Endothelial cell of umbilical vein (primary cell): ENCODE measurements around the gene TCEA2. TPM values are rescaled to one million over a fixed set of nuclear protein-coding genes. Genes with fewer than 3 reads are reported as not detected.
A peak's percentile ranks its signal among the peaks of the same experiment; 100 is the strongest.

ENCODE experiments used
- BruUV-seq: library from RNA; stranded (reverse); fragments of 400-500 nt; replicated peaks from 2 replicates; lab custom pipeline; 2021; lab: Mats Ljungman, UMichigan
- CTCF ChIA-PET: fragments of 300-600, 350-600 bp; sonication (Branson Sonifier 250); formaldehyde crosslinking; loops from one replicate; lab custom pipeline; 2021; ENCODE audit warnings: antibody characterized with exemption, inconsistent platforms; lab: Charles Lee
- POLR2A ChIA-PET: fragments of 300-600, 350-600 bp; sonication (Branson Sonifier 250); formaldehyde crosslinking; loops from one replicate; lab custom pipeline; 2021; ENCODE audit warnings: antibody characterized with exemption, inconsistent platforms; lab: Charles Lee
- DNase-seq: peaks from one replicate; pipeline ENCODE4 v3.0.0-alpha.2; 2011; ENCODE audit warnings: low read depth, low spot score
- FAIRE-seq: peaks from 2 replicates; lab custom pipeline; 2011; peaks lifted over from hg19 to GRCh38; lab: Jason Lieb, UNC
- H2AFZ ChIP-seq: 2 replicates; pipeline ENCODE4 v1.6.0; 2012; ENCODE audit warnings: low read depth, low read length, control low read depth, inconsistent platforms
- H3K27ac ChIP-seq: 2 replicates; pipeline ENCODE4 v1.5.1; 2011; ENCODE audit warnings: low read depth, mild to moderate bottlenecking, control low read depth, low read length, moderate library complexity; ENCODE audit not compliant: insufficient read depth
- H3K27me3 ChIP-seq, 2 experiments: 2 replicates each; pipeline versions ENCODE4 v1.6.0 to v1.6.1; 2011; ENCODE audit warnings: low read length in 2 of 2, mixed read lengths in 1 of 2; ENCODE audit not compliant: control insufficient read depth in 2 of 2, insufficient read depth in 2 of 2
- H3K36me3 ChIP-seq, 2 experiments: 2 replicates in 1 of 2; 3 replicates in 1 of 2; pipeline ENCODE4 v1.5.1; 2011; ENCODE audit warnings: low read length in 2 of 2, mild to moderate bottlenecking in 1 of 2, moderate library complexity in 1 of 2; ENCODE audit not compliant: control insufficient read depth in 2 of 2, insufficient read depth in 2 of 2; ENCODE audit errors: extremely low read depth in 1 of 2
- H3K4me1 ChIP-seq: 3 replicates; pipeline ENCODE4 v1.5.1; 2011; ENCODE audit warnings: mild to moderate bottlenecking, low read length; ENCODE audit not compliant: control insufficient read depth, insufficient read depth; ENCODE audit errors: extremely low read depth
- H3K4me2 ChIP-seq: 2 replicates; pipeline ENCODE4 v1.6.1; 2011; ENCODE audit warnings: low read length, control low read depth, mixed read lengths; ENCODE audit not compliant: insufficient read depth
- H3K4me3 ChIP-seq, 3 experiments: fragments of 200-600 bp in 1 of 3; sonication (generic), shearing (Covaris generic) in 1 of 3; replicated peaks in 1 of 3; 2 replicates each; pipeline ENCODE4 v1.5.1; 2011 to 2016; ENCODE audit warnings: control low read depth in 3 of 3, low read length in 3 of 3, mild to moderate bottlenecking in 2 of 3, inconsistent platforms in 1 of 3, low read depth in 1 of 3, moderate library complexity in 1 of 3; ENCODE audit not compliant: insufficient read depth in 1 of 3
- H3K79me2 ChIP-seq: 2 replicates; pipeline ENCODE4 v1.6.0; 2012; ENCODE audit warnings: low read length, inconsistent platforms; ENCODE audit not compliant: control insufficient read depth, insufficient read depth
- H3K9ac ChIP-seq: replicated peaks from 2 replicates; pipeline ENCODE3; 2011; ENCODE audit warnings: low read length, control low read depth; ENCODE audit not compliant: insufficient read depth; ENCODE audit errors: extremely low read depth
- H3K9me1 ChIP-seq: replicated peaks from 3 replicates; pipeline ENCODE4 v1.6.0; 2011; ENCODE audit warnings: mild to moderate bottlenecking, low read length; ENCODE audit not compliant: control insufficient read depth, insufficient read depth; ENCODE audit errors: extremely low read depth
- H3K9me3 ChIP-seq: replicated peaks from 2 replicates; pipeline ENCODE4 v1.5.1; 2012; ENCODE audit warnings: low read length, inconsistent platforms; ENCODE audit not compliant: control insufficient read depth, insufficient read depth
- H4K20me1 ChIP-seq: replicated peaks from 2 replicates; pipeline ENCODE3; 2011; ENCODE audit warnings: mild to moderate bottlenecking, low read length; ENCODE audit not compliant: control insufficient read depth, insufficient read depth; ENCODE audit errors: extremely low read depth
- EZH2 ChIP-seq: IDR thresholded peaks from 2 replicates; pipeline ENCODE4 v1.6.1; 2012; ENCODE audit warnings: borderline replicate concordance, low read depth, mild to moderate bottlenecking, moderate library complexity, low read length, inconsistent platforms; ENCODE audit not compliant: severe bottlenecking
- GATA2 ChIP-seq: IDR thresholded peaks from 2 replicates; pipeline ENCODE4 v1.7.0; 2011; ENCODE audit warnings: low read depth, mild to moderate bottlenecking, moderate library complexity, mixed read lengths, low read length; ENCODE audit not compliant: insufficient read length, insufficient read depth
- JUN ChIP-seq: IDR thresholded peaks from 2 replicates; pipeline ENCODE4 v1.6.1; 2011; ENCODE audit warnings: borderline replicate concordance, low read depth; ENCODE audit not compliant: insufficient read length, insufficient read depth
- MYC ChIP-seq: IDR thresholded peaks from one replicate; pipeline ENCODE4 v1.6.1; 2011; ENCODE audit warnings: mild to moderate bottlenecking, low read depth, low read length
- POLR2A ChIP-seq: IDR thresholded peaks from 2 replicates; pipeline ENCODE4 v1.6.1; 2012; ENCODE audit warnings: low read depth, mild to moderate bottlenecking, control low read depth, low read length
- dilution Hi-C: fragments of 300-500 bp; cut with MboI; formaldehyde crosslinking; loops from one replicate; pipeline ENCODE4 v1.15.0; 2019; ENCODE audit warnings: low sequenced_read_pairs; ENCODE audit not compliant: extremely low pct_ligation_motif_present
- intact Hi-C: fragments of 100-400 bp; cut with micrococcal nuclease; formaldehyde crosslinking; loops from one replicate; pipeline ENCODE4 v1.10.0; 2022
- polyA plus RNA-seq, 4 experiments: library from polyadenylated mRNA; depleted of rRNA in 3 of 4; stranded (reverse) in 3 of 4; unstranded in 1 of 4; fragments of >200 nt; gene quantifications; 2 replicates each; pipeline versions ENCODE4 v1.2.1 to v1.2.3, GENCODE V29; 2011 to 2012; ENCODE audit warnings: missing spikeins in 1 of 4
- total RNA-seq: library from RNA; stranded (reverse); gene quantifications from 2 replicates; pipeline ENCODE4 v1.2.3, GENCODE V29; 2021
- TF ChIP-seq, protein P1 (sequence below), 2 donors: IDR thresholded peaks; 1 replicate in 1 of 2; 2 replicates in 1 of 2; pipeline ENCODE4 v1.5.1; 2011; ENCODE audit warnings: low read length in 2 of 2, mild to moderate bottlenecking in 2 of 2, moderate library complexity in 2 of 2, control low read depth in 1 of 2, inconsistent platforms in 1 of 2, low read depth in 1 of 2; ENCODE audit not compliant: insufficient read depth in 1 of 2; ENCODE audit errors: extremely low read depth in 1 of 2

TCEA2 gene
- total and polyA plus RNA-seq, 2 donors (not counting 3 experiments of a cell fraction or from before 2014, with no cell fraction given), result 53.1 to 65.5 TPM

DNA sequence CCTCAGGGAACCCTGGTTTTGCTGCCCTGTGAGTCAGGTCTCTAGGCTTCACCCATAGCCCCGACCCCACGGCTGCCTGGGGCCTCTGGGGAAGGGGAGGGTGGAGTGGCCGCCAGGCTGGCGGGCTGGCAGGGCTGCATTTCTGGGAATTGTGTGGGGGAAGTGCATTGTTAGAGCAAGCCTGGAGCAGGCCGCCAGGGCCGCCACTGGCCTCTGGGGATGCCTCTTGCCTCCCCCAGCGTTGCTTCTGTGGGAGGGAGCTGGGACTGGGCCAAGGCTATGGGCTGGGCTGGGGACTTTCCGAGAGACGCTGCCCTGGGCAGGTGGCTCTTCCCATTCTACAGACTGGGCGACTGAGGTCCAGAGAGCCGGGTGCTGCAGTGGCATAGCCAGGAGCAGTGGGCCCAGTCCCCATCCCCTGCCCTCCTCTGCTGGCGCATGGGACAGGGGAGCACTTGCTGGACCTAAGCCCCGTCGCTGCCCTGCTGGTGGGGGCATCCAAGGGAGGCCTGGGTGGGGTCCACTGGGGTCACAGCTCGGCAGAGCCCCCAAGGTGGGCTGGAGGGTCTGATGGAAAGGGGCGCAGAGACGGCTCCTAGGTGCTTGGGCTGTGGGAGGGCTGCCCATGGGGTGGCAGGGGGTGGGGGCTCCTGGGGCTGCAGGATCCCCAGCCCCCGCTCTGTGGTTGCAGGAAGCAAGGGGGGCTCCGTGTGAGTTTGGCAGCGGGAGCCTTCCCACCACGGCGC lies 6.9 kb upstream of the TCEA2 start:
- Histone ChIP-seq H4K20me1 (no peaks in the 10 kb centered on the region), H3K36me3 (no peaks in the 10 kb centered on the region), H3K4me1 (peaks cover 65% of the 10 kb centered on the region), H3K4me2 (no peak overlapping the region), H3K9me3 (no peaks in the 10 kb centered on the region), H3K9ac (peak overlapping the region; percentile 12), H3K27ac (peak overlapping the region; percentile 83), H3K79me2 (no peaks in the 10 kb centered on the region), H3K9me1 (no peaks in the 10 kb centered on the region), H2AFZ (no peak overlapping the region), H3K27me3 (no peaks in the 10 kb centered on the region), H3K4me3 (no peak overlapping the region)
- dilution Hi-C loops, result no loop called here
- no peak for TF ChIP-seq POLR2A
- no peak for TF ChIP-seq EZH2
- TF ChIP-seq JUN, result no peak
- no peak for TF ChIP-seq MYC
- TF ChIP-seq GATA2, result no peak
- TF ChIP-seq, protein P1, sequence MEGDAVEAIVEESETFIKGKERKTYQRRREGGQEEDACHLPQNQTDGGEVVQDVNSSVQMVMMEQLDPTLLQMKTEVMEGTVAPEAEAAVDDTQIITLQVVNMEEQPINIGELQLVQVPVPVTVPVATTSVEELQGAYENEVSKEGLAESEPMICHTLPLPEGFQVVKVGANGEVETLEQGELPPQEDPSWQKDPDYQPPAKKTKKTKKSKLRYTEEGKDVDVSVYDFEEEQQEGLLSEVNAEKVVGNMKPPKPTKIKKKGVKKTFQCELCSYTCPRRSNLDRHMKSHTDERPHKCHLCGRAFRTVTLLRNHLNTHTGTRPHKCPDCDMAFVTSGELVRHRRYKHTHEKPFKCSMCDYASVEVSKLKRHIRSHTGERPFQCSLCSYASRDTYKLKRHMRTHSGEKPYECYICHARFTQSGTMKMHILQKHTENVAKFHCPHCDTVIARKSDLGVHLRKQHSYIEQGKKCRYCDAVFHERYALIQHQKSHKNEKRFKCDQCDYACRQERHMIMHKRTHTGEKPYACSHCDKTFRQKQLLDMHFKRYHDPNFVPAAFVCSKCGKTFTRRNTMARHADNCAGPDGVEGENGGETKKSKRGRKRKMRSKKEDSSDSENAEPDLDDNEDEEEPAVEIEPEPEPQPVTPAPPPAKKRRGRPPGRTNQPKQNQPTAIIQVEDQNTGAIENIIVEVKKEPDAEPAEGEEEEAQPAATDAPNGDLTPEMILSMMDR (IDR thresholded peaks at IDR 0.05; ENCODE audit: extremely low read depth in 1 of 2, insufficient read depth in 1 of 2, low read depth in 1 of 2, low read length in 2 of 2), result peak in 1 of 2 donors; percentile 38
- FAIRE-seq (peak; percentile 87), DNase-seq (peak; percentile 84)
- ChIA-PET CTCF (interaction anchor here (1.4 to 15.2 kb wide), 5 partner anchors 11 to 82 kb away, joined by 3 to 412 read pairs (median 18); partner anchors contain the start of genes C20orf204, PRPF6 and SAMD10), POLR2A (interaction anchor here (0.7 kb wide), 1 partner anchor 17 kb away, joined by 6 read pairs; no protein-coding TSS in a partner anchor)
- BruUV-seq, result no TSS peak
- intact Hi-C loops, result loop anchor here (2.0 to 10.0 kb wide), 4 partner anchors 83 to 517 kb away; partner anchors contain the start of genes DNAJC5 and UCKL1
